ENCODE results near the gene CDX2. TPM values are rescaled to one million over a fixed set of nuclear protein-coding genes. Genes with fewer than 3 reads are reported as not detected.
A peak's percentile ranks its signal among the peaks of the same experiment; 100 is the strongest.

The CDX2 gene
- total and polyA plus RNA-seq, 10 of the 15 experiments (the other 5 are each of a cell fraction or from before 2014, with no cell fraction given), result 0.15 TPM; not detected in 9

GRCh38 chr13:27918041-27918917 is 50.8 kb downstream of the CDX2 start:
- intact Hi-C loops (cut with micrococcal nuclease; ENCODE audit: unreplicated experiment) (no loop called here), in situ Hi-C loops (cut with MboI) (no loop called here)
- ChIA-PET SMC1A (ENCODE audit: uncharacterized antibody, unreplicated experiment) (no interaction called here), RAD21 (ENCODE audit: unreplicated experiment) (interaction anchor here (0.9 kb wide), 1 partner anchor 41 kb away, joined by 3 read pairs; no protein-coding TSS in a partner anchor), CTCF (interaction anchor here (1.3 kb wide), 1 partner anchor 35 kb away, joined by 5 read pairs; no protein-coding TSS in a partner anchor), POLR2A (no interaction called here)
- Histone ChIP-seq H3K79me2 (ENCODE audit: control insufficient read depth, insufficient read depth, low read length) (no peaks in the 10 kb centered on the region), H3K9ac (ENCODE audit: control insufficient read depth, insufficient read depth, low read length) (no peak overlapping the region), H3K36me3 (ENCODE audit: control insufficient read depth in 2 of 2, insufficient read depth in 2 of 2, low read length in 1 of 2) (no peaks in the 10 kb centered on the region), H3K4me1 (ENCODE audit: control insufficient read depth, insufficient read depth, low read length) (no peaks in the 10 kb centered on the region), H3K27me3 (replicated peaks in 1 of 2; ENCODE audit: control insufficient read depth in 2 of 2, insufficient read depth in 2 of 2, low read length in 1 of 2) (peaks cover 18 to 38% of the 10 kb centered on the region in 2 experiments), H3K4me2 (ENCODE audit: control insufficient read depth, insufficient read depth) (peak overlapping the region; percentile 42; the same call in 1 of the 2 replicates), H3K4me3 (no peak overlapping the region), H3K27ac (ENCODE audit: control insufficient read depth, insufficient read depth) (no peak overlapping the region), H3K9me3 (replicated peaks; ENCODE audit: control insufficient read depth, insufficient read depth, low read length) (peaks cover 2% of the 10 kb centered on the region; the same call in 1 of the 3 replicates), H4K20me1 (ENCODE audit: control insufficient read depth, insufficient read depth) (no peaks in the 10 kb centered on the region), H2AFZ (ENCODE audit: control insufficient read depth, low read depth, low read length) (no peak overlapping the region)
- TF ChIP-seq FOXK2 (IDR thresholded peaks at IDR 0.05), result no peak
- peak; percentile 17; the same call in 1 of the 2 replicates for TF ChIP-seq NR2F1 (conservative IDR thresholded peaks at IDR 0.05)
- TF ChIP-seq SUZ12 (IDR thresholded peaks at IDR 0.05; ENCODE audit: unreplicated experiment), result peak; percentile 38
- 0 out of 2 replicates have a peak, but pooled peaks have one; percentile 22 for TF ChIP-seq LARP7 (IDR thresholded peaks at IDR 0.05)
- TF ChIP-seq, protein P1, sequence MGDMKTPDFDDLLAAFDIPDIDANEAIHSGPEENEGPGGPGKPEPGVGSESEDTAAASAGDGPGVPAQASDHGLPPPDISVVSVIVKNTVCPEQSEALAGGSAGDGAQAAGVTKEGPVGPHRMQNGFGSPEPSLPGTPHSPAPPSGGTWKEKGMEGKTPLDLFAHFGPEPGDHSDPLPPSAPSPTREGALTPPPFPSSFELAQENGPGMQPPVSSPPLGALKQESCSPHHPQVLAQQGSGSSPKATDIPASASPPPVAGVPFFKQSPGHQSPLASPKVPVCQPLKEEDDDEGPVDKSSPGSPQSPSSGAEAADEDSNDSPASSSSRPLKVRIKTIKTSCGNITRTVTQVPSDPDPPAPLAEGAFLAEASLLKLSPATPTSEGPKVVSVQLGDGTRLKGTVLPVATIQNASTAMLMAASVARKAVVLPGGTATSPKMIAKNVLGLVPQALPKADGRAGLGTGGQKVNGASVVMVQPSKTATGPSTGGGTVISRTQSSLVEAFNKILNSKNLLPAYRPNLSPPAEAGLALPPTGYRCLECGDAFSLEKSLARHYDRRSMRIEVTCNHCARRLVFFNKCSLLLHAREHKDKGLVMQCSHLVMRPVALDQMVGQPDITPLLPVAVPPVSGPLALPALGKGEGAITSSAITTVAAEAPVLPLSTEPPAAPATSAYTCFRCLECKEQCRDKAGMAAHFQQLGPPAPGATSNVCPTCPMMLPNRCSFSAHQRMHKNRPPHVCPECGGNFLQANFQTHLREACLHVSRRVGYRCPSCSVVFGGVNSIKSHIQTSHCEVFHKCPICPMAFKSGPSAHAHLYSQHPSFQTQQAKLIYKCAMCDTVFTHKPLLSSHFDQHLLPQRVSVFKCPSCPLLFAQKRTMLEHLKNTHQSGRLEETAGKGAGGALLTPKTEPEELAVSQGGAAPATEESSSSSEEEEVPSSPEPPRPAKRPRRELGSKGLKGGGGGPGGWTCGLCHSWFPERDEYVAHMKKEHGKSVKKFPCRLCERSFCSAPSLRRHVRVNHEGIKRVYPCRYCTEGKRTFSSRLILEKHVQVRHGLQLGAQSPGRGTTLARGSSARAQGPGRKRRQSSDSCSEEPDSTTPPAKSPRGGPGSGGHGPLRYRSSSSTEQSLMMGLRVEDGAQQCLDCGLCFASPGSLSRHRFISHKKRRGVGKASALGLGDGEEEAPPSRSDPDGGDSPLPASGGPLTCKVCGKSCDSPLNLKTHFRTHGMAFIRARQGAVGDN (IDR thresholded peaks at IDR 0.05), result peak; percentile 28; the same call in 1 of the 2 replicates
- no TSS peak for BruUV-seq (replicated peaks)
- 18% methylated on average over 36 of the region's 46 CpGs for WGBS (ENCODE audit: insufficient coverage, insufficient replicate concordance, low lambda C conversion rate, missing lambda C conversion rate)
- no peak for FAIRE-seq
- no peak for DNase-seq (ENCODE audit: low read depth, low spot score)
- peak; percentile 57 for ATAC-seq

Measured in GM12878 (cell line).